ENCODE results near the gene SELENOS.

SELENOS gene

GRCh38 chr15:101318147-101318819, 41.0 kb upstream of the SELENOS start:
- in situ Hi-C loops (cut with HindIII; ENCODE audit: low pct_ligation_motif_present, low sequenced_read_pairs): no loop called here
- Histone ChIP-seq H3K36me3 (replicated peaks) (no peaks in the 10 kb centered on the region), H3K27me3 (replicated peaks) (peaks cover 2% of the 10 kb centered on the region), H3K4me3 (ENCODE audit: low read depth, low read length) (no peak overlapping the region), H3K27ac (no peak overlapping the region)
- no peak for DNase-seq
- TF ChIP-seq CTCF (IDR thresholded peaks at IDR 0.05; ENCODE audit: low read depth, low read length, missing control alignments): no peak

- TF ChIP-seq CTCF (IDR thresholded peaks at IDR 0.05; ENCODE audit: low read depth, low read length, missing control alignments): no peak
- Histone ChIP-seq H3K4me3 (ENCODE audit: low read depth, low read length) (no peak overlapping the region), H3K27me3 (replicated peaks) (peaks cover 2% of the 10 kb centered on the region), H3K36me3 (replicated peaks) (no peaks in the 10 kb centered on the region), H3K27ac (no peak overlapping the region)
- in situ Hi-C loops (cut with HindIII; ENCODE audit: low pct_ligation_motif_present, low sequenced_read_pairs): no loop called here
- DNase-seq: no peak
Observed at GRCh38 chr15:101317336-101317872, 40.1 kb upstream of the SELENOS start.

- in situ Hi-C loops (cut with HindIII; ENCODE audit: low pct_ligation_motif_present, low sequenced_read_pairs): no loop called here
Observed at GRCh38 chr15:101316529-101316928, 39.2 kb upstream of the SELENOS start.

GRCh38 chr15:101315736-101316135, 38.5 kb upstream of the SELENOS start:
- no peak for DNase-seq
- TF ChIP-seq CTCF (IDR thresholded peaks at IDR 0.05; ENCODE audit: low read depth, low read length, missing control alignments): no peak
- no peak overlapping the region for H3K4me3 ChIP-seq (ENCODE audit: low read depth, low read length)
- H3K27me3 ChIP-seq (replicated peaks): peaks cover 2% of the 10 kb centered on the region
- no peak overlapping the region for H3K27ac ChIP-seq
- no peaks in the 10 kb centered on the region for H3K36me3 ChIP-seq (replicated peaks)
- in situ Hi-C loops (cut with HindIII; ENCODE audit: low pct_ligation_motif_present, low sequenced_read_pairs): no loop called here

More at GRCh38 chr15:101316529-101316928, 39.2 kb upstream of the SELENOS start:
- TF ChIP-seq CTCF (IDR thresholded peaks at IDR 0.05; ENCODE audit: low read depth, low read length, missing control alignments): no peak
- Histone ChIP-seq H3K36me3 (replicated peaks) (no peaks in the 10 kb centered on the region), H3K27me3 (replicated peaks) (peaks cover 2% of the 10 kb centered on the region), H3K27ac (no peak overlapping the region), H3K4me3 (ENCODE audit: low read depth, low read length) (no peak overlapping the region)
- no peak for DNase-seq

- in situ Hi-C loops (cut with HindIII; ENCODE audit: low pct_ligation_motif_present, low sequenced_read_pairs): no loop called here
- Histone ChIP-seq H3K4me3 (ENCODE audit: low read depth, low read length) (no peak overlapping the region), H3K27ac (no peak overlapping the region), H3K27me3 (replicated peaks) (peaks cover 2% of the 10 kb centered on the region), H3K36me3 (replicated peaks) (no peaks in the 10 kb centered on the region)
- TF ChIP-seq CTCF (IDR thresholded peaks at IDR 0.05; ENCODE audit: low read depth, low read length, missing control alignments): no peak
- no peak for DNase-seq
Observed at GRCh38 chr15:101314336-101315125, 37.2 kb upstream of the SELENOS start.

All from brain microvascular endothelial cell (primary cell).